ENCODE measurements around the gene ATP10B.

ATP10B gene

DNA sequence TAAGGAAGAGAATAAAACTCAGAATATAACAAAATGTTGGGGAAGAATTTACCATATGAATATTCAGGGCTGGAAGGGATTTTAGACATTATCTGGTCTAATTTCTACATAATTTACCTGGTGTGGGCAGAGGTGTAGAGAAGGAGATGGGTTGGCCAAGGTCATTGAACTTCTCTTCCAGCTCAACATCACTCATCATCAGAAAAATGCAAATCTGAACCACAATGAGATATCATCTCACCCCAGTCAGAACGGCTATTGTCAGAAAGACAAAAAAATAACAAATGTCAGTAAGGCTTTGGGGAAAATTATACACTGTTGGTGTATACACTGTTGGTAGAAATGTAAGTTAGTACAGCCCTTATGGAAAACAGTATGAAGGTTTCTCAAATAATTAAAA lies 308.6 kb downstream of the ATP10B start:
- no peak for DNase-seq

DNA sequence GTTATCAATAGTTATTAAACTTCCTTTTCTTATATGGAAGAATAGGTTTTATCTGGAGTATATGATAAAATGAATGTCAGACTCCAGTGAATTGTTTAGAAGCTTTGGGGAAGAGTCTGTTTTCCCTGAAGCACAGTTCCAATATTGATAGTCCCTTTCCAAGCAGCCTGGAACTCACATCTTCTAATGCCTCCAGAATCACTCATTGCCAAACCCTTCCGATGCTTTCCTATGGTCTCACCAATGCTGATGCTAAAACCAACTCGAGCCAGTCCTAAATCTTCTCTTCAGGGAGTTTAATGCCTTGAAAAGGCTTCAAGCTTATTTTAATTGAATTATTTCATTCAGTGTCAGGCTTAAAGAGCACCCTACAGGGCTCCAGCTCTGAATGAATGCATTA lies 309.2 kb downstream of the ATP10B start:
- no peak for DNase-seq

- no peak for DNase-seq
Observed at GRCh38 chr5:160542281-160542680, 309.7 kb downstream of the ATP10B start.

- DNase-seq = no peak
Observed at GRCh38 chr5:160539431-160539830, 312.6 kb downstream of the ATP10B start.

DNA sequence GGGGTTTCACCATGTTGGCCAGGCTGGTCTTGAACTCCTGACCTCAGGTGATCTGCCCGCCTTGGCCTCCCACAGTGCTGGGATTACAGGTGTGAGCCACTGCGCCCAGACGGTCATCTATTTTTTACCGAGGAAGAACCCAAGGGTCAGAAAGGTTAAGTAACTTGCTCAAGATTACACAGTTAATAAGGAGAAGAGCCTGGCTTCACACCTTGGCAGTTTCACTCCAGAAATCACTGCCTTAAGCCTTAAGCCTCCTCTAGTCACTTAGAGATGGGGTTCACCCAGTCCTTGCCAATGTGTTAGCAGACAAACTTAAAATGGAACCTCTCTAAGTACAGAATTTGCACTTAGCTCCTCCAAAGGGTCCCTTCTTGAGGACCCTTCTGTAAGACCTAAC lies 314.1 kb downstream of the ATP10B start:
- DNase-seq = no peak

- DNase-seq = no peak
Observed at GRCh38 chr5:160537116-160537515, 314.9 kb downstream of the ATP10B start.

DNA sequence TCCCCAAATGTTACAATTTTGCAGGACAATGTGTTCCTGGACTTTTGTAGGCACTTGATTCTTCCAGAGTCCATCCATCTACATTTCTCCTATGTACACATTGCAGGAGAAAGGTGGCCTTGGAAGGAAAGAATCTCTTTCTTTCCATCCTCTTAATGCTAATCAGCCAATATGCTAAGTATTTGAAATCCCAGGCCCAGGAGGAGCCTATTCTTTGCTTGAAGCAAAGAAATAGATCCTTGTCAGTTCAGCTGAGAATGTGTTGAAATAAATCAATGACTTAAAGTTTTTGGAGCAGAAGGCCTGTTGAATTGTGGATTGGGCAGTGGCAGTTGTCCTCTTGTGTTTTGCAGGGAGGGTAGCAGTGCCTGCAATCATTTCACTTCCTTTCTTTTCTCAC lies 317.1 kb downstream of the ATP10B start:
- DNase-seq = no peak

- no peak for DNase-seq
Observed at GRCh38 chr5:160534125-160534524, 317.9 kb downstream of the ATP10B start.

GRCh38 chr5:160525471-160526261 lies 326.3 kb downstream of the ATP10B start:
- no peak for DNase-seq

DNA sequence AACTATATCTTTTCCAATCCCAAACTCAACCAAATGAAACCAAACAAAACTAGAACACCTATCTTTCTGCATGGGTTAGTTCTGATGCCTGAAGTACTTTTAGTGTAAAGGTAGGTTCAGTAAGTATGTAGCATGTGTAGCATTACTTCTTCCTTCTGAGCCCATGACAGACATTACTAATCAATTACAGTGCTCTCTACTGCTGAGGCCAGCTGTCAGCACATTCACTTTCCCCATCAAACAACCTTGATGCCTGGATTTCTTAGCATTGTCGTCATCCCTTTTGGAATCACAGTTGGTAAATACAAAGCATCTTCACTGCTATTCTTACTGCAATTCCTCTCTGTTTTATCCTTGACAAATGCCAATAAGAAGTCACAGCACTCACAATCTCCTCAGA lies 327.2 kb downstream of the ATP10B start:
- no peak for DNase-seq

GRCh38 chr5:160523502-160524163 lies 328.4 kb downstream of the ATP10B start:
- no peak for DNase-seq

DNA sequence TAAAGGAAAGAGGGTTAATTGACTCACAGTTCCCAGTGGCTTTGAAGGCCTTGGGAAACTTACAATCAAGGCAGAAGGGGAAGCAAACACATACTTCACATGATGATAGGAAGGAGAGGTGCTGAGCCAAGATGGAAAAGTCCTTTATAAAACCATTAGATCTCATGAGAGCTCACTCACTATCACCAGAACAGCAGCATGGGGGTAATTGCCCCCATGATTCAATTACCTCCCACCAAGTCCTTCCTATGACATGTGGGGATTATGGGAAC lies 330.7 kb downstream of the ATP10B start:
- DNase-seq = no peak

DNA sequence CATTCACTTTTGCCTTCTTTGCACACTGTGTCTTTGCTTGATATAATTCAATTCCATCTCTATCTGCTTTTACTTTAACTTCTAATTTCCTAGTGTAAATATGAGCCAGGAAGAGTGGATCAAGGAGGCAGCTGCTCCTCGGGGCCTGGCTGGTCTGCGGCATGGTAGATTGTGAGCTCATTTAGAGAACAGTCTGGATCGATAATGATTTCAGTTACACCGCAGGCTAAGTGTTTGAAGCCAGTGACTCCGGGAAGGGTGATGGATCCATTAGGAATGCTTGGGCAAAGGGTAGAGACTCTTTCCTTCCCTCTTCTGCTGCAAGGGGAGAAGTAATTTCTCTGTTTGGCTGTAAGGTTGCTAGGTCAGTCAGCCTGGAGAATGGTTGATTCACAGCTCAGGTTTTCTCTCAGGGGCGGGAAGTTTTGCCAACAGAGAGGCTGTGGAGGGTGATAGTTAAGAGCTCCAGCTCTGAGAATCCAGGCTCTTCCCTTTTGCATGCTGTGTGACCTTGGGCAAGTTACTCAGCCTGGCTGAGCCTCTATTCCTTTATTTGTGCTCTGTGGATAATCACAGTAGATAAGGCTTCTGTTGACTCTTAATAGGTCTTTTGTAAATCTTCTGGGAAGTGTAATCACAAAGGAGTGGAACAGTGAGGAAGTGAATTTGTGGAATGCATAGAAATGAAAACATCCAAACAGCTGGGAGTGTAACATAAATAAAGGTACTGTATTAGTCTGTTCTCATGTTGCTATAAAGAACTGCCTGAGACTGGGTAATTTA lies 331.2 kb downstream of the ATP10B start:
- DNase-seq = no peak

- no peak for DNase-seq
Observed at GRCh38 chr5:160516696-160517530, 335.1 kb downstream of the ATP10B start.

GRCh38 chr5:160514866-160515265 lies 337.1 kb downstream of the ATP10B start:
- DNase-seq = no peak

- no peak for DNase-seq
Observed at GRCh38 chr5:160514191-160514590, 337.8 kb downstream of the ATP10B start.

GRCh38 chr5:160513485-160513884 lies 338.5 kb downstream of the ATP10B start:
- no peak for DNase-seq
